SIG-M5 (cell line): Measurements from ENCODE around the gene ESM1.
"Not testable (repeated sequence)": the region's sequence is repeated elsewhere in the genome, so short reads cannot be mapped to it uniquely, and the experiment has no call there.

ENCODE experiments used
- DNase-seq: peaks from one replicate; lab custom pipeline; 2025; lab: John Stamatoyannopoulos, UW

ESM1 gene, protein sequence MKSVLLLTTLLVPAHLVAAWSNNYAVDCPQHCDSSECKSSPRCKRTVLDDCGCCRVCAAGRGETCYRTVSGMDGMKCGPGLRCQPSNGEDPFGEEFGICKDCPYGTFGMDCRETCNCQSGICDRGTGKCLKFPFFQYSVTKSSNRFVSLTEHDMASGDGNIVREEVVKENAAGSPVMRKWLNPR

DNA sequence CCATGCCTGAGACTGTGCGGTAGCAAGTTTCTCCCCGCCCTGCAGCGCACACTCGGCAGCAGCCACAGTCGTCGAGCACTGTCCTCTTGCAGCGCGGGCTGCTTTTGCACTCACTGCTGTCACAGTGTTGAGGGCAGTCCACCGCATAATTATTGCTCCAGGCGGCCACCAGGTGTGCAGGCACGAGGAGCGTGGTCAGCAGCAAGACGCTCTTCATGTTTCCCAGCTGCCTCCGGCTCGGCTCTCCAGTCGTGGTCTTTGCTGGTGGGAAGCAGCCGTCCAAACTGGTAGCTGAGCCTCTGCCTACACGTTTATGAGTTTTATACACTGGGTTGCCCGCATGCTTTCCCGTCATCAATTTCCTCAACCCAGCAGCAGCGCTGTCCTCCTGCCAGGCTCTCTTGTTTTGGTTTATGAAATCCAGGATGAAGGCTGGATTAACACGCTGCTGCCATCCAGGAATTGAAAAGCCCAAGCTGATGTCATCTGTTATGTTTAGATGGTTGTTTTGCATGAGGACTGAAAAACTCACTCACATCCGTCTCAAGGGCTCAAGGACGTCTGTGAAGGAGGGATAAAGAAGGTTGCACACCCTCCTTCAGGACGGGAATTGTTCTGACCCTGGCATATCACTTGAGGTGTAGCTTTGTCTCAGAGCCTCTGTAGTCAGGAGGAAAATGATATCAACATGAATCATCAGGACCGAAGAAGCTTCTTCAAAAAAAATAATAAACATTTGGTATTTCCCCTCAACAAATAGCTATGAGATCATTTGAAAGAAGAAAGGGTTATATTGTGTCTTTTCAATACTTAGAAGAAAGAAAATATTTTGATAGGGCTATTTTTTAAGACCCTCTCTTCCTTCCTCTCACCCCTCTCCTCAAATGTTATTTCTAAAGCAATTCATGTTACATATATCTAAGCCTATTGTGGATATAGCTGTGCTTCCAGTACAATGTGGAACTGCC is at the start of gene ESM1:
TSS of gene ESM1 (minus strand) at position 293 of the 968 bp plus-strand sequence. CDS start at position 217, 76 bp downstream.
- no peak for DNase-seq

DNA sequence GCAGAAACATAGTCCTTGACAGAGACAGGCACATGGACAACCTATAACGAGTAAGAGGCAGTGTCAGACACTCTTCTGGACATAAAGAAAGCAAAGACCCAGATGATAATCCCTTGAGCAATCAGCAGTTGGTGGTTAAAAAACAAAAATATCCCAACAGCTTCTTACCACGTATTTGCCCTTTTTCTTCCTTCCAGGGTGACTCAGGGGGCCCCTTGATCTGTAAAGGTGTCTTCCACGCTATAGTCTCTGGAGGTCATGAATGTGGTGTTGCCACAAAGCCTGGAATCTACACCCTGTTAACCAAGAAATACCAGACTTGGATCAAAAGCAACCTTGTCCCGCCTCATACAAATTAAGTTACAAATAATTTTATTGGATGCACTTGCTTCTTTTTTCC is 48.2 kb upstream of the ESM1 start:
- DNase-seq: no peak

DNA sequence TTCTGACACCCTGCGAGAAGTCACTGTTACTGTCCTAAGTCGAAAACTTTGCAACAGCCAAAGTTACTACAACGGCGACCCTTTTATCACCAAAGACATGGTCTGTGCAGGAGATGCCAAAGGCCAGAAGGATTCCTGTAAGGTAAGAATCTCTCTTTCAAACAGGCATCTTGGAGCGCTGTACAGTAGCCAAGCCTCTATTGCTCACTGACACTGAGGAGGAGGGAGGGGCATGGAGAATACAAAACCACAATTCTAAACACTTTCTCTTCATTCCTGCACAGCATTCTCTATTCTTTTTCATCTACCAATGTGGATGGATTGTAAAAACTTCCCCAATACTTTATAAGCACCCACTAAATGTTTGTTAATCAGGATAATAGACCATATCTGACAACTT is 46.1 kb upstream of the ESM1 start:
- DNase-seq: no peak

DNA sequence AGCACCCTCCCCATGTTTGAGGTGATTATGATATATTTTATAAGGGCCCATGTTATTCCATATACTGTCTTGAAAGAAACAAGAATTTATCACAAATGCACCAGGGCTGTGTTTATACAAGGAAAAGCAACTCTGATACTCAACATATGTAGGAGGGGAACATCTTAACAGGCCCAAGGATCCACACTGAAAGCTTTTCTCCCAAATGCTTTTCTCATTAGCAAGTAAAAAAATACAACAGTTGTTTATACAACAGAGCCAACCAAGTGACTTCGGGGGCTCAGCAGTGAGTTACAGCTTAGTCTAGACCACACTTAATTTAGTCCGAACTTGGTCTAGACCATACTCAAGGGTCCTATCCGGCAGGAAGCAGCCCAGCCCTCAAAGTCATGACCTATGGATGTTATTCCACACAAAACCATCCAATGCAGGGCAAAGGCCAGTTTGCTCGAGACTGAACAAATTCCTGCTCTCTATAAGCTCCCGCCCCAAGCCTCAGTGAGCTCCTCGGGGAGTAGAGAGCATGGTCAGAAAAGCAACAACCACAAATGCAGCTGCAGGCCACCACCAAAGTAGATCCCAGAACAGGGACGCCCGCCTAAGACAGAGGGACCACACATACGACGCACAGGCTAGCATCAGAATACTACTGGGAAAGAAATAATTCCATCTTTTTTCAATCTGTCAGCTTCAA is 45.4 kb upstream of the ESM1 start:
- no peak for DNase-seq

DNA sequence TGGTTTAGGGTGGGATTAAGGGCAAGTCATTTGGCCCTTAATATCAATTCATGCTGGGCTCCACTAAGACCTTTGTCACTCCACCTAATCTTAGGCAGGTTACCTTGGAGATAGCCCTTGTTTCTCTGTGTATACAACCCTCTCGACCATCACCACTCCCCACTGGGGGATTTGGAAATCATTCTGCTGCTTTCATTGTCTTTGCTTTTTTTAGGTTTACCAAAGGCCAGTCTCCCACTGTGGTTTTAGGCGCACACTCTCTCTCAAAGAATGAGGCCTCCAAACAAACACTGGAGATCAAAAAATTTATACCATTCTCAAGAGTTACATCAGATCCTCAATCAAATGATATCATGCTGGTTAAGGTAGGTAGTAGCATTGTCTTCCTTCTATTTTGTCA is 44.8 kb upstream of the ESM1 start:
- no peak for DNase-seq

DNA sequence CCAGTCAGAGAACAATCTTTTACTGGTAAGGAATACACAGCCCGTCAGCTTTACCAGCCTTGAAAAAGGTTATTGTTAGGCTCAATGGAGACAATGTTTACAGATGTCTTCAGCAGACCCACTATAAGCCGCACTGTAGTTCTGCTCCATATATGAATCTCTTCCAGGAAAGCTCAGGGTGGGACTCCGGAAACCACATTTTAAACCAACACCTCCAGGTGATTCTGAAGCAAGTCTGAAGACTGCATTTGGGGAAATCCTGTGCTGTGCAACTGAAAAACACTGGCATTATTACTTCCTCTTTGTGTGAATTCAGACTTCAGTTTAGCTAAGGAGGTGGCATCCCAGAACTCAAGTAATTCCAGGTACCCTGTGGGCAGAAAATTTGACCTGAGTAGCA is 42.2 kb upstream of the ESM1 start:
- no peak for DNase-seq

DNA sequence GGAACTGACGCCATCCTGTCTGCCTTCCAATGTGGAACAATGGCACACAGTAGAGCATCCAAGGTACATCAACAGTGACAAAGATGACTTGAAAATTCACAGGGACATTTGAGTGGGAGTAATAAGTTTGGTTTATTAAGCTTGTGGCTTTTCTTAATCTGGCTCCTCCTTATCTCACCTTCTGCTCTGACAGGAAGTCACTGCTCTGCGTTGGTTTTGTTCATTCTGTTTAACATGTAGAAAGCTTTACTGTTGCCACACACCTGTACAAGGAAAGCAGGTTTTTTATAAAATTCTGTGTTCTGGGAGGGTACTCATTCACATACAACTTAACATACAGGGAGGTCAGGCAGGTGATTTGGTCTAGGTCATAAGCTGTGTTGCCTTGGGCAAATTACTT is 37.1 kb upstream of the ESM1 start:
- no peak for DNase-seq

DNA sequence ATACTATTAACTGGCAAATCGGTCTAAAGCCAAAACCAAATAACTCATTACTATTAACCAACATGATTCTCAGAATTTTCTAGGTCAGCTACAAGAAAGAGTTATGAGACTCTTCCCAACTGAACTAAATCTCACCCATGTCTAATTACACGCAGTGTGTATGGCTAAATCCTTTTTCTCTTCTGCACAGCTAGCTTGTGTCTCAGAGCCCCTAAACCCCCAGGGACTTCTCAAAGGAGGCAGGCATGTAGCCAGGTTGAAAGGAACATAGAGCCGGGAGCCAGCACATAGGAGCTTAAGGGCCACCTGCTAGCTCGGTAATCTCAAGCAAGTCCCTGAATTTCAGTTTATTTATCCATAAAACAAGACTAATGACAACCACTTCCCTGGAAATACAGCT is 36.4 kb upstream of the ESM1 start:
- no peak for DNase-seq

DNA sequence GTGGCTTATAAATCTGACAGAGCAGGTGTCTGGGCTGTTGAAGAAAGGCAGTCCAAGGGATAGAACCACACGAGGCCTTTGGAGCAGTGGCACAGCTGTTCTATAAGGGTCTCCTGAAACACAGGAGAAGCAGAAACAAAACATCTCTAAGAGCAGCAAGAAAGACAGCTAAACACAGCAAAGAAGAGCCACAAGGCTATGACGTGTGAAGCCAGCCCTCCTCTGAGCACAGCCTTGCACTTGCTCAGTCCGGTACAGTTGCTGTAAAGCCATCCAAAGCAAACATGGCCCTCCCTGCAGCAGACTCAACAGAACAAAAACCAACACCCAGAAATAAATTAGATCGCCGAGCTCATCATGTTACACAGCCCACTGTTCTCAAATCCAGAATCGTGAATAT is 36.0 kb upstream of the ESM1 start:
- DNase-seq: no peak

DNA sequence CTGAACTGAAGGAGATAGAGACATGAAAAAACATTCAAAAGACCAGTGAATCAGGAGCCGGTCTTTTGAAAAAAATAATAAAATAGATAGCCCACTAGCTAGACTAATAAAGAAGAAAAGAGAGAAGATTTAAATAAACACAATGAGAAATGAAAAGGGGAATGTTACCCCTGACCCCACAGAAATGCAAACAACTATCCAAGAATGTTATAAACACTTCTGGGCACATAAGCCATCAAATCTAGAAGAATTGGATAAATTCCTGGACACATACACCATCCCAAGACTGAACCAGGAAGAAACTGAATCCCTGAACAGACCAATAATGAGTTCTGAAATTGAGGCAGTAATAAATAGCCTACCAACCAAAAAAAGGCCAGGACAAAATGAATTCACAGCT is 24.8 kb upstream of the ESM1 start:
- not testable (repeated sequence) for DNase-seq

DNA sequence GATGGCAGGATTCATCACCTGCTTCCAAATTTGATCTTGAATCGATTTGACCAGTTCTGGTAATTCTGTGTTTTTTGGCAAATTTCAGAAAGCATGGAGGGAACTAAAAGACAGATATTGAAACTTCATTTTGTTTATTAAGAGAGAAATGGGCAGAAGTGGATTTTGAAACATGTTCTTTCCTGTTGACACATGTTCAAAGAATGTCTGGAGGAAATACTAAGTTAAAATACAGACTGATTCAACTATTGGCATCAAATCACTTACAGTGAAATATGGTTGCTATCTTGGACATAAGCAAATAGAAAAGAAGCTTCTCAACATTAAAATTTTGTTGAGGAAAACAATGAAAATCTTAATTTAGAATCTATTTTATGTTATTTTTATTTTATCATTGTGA is 19.3 kb upstream of the ESM1 start:
- DNase-seq: no peak

DNA sequence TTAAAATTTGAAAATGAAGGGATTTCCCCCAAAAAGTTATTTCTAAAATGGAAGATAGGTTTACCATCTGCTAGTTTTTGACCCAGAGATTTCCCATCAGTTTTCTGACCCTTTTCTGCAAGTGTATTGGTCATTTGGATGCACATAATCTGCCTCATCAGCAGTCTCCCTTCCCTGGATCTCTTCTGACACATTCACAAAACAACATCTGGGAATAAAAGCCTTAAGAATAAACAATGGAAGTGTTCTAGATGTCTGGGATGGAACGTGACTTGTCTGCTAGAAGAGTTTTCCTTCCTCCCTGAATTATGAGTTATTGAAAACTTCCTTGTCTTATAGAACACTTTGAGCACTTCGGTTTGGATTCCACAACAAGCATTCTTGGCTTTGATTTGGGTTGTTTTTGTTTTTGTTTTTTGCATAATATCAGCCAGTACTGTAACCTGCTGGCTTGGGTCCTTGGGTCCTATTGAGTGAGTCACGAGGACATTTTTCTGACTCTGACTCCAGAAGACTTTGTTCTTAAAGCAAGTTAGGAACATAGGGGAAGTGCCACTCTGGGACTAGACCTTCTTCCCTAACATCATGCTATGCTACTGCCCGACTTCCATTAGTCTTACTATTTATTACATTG is 18.2 kb upstream of the ESM1 start:
- DNase-seq: no peak

DNA sequence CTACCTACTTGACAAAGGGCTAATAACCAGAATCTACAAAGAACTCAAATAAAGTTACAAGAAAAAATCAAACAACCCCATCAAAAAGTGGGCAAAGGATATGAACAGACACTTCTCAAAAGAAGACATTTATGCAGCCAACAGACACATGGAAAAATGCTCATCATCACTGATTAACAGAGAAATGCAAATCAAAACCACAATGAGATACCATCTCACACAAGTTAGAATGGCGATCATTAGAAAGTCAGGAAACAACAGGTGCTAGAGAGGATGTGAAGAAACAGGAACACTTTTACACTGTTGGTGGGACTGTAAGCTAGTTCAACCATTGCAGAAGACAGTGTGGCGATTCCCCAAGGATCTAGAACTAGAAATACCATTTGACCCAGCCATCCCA is 16.8 kb upstream of the ESM1 start:
- not testable (repeated sequence) for DNase-seq

DNA sequence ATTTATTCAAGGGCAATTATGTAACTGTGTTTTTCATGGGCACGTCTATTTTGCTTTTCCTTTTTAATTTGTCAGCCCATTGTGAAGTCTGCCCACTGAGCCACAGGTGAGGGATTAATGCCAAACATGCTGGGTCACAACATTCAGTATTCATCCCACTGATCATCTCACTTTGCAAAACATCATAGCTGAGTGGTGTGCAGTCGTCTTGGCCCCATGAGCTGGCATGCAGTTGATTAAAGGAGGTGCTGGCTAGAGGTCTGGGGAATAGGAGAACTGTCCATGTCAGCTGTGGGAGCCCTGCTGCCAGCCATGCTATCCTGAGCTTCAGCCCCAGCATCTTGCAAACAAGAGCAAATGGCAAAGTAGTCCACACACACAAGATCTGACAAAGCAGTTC is 11.7 kb upstream of the ESM1 start:
- no peak for DNase-seq

DNA sequence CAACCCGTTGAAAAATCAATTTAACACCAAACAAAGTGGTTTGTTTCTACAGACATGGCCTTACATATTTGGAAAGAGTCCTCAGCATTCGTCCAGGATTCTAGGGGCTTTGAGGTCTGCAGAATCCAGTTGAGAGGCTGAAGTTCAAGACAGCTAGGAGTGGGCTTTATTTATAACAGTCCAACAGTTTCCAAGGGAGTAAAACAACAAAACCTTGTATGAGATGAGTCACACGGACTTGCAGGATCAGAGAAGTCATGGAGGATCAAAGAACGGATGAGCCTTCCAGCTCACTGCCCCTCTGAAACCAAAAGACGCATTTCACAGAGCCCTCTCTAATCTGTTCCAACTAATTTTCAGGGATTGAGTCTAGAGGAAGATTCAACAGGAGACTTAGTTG is 11.1 kb upstream of the ESM1 start:
- DNase-seq: no peak

DNA sequence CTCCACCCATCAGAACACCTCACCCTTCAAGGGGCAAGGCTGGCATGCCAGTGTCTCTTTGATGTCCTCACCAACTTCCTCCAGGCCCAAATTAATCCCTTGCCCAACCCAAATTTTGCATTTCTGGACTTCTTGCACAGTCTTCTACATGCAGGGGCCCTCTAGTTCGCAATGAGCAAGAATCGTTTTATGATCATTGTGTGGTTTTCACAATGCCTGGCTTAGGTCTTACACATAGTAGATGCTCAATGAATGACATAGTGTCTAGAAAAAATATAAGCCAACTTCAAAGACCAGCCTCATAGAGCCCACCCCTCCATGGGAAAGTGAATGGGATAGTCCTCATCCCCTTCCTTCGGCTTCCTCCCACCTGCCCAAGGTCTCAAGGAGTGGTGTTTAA is 9.8 kb upstream of the ESM1 start:
- DNase-seq: no peak

DNA sequence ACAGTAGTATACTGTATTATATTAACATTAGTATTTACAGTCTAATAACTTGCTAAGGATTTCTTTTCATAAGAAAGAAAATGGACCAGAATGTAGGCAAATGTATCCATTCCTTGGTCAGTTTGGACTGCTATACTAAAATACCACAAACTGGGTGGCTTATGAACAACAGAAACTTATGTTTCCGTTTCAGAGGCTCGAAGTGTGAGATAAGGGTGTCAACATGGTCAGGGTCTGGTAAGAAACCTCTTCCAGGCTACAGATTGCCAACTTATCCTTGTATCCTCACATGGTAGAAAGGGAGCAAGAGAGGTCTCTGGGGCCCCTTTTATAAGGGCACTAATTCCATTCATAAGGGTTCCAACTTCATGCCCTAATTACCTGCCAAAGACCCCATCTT is 9.2 kb upstream of the ESM1 start:
- no peak for DNase-seq

DNA sequence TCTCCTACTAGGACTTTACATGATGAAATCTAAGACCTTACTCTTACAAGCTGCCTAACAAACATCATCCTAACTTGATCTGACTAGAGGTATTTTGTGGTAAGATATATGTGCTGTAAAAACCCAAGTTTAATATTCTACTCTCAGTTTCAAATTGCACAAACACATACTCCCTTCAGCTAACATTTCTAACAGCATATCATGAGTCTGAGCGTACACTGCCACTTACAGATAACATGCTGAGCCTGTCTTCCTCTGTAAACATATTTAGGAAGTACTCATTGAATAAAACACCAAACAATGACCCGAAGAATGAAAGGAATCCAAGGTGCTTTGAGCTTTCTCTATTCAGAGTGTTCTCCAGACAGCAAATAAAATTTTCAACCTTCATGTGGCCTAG is 7.9 kb upstream of the ESM1 start:
- no peak for DNase-seq

DNA sequence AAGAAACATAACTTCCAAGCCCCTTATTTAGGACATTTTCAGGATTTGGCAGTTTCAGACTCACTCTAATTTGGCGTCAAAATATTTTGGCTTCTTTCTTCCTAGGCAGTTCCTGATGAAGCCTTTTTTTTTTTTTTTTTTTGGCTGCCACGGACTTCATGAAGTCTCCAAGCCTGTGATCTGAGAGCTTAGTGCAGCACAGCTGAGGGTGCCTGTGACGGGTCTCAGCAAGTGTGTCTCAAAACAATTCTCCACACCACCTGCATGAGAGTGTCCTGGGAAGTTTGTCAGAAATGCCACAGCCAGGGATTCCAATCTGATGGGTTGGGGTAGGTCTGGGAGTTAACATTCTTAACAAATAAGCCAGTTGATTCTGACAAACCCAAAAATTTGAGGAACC is 6.0 kb upstream of the ESM1 start:
- DNase-seq: no peak

DNA sequence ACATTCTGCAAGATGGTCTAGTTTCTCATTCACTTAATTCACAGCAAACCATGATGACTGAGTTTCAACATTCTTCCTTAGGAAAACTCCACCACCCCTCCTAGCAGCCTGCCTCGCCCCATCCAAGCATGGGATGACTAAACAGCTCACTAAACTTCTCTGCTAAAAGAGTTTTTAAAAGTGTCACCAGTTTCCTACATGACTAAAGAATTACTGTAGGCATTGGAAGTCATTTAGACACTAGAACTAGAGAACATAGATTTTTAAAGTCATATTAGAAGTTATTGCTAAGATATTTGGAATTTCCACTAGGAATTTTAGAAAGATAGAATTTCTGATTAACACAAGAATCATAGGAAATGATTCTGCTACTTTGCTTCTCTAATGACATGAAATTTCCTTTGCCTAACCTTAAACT is 5.5 kb upstream of the ESM1 start:
- DNase-seq: no peak

DNA sequence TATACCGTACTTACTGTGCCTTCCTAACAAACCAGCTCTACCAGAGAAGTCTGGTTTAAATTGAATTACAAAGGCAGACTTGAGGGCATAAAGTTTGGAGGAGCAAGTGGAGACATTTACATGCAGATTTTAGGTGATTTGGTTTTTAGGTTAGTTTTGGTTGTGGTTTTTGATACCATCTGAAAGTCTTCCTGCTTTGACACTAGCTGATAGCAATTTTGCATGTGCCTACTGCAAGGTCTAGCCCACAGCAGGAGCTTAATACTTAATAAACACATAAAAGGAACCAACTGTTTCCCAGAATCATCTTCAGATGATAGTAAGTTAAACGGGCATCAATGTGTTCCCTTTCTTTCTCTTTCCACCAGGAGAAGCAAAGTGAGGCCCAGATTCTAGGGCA is 3.4 kb upstream of the ESM1 start:
- no peak for DNase-seq

DNA sequence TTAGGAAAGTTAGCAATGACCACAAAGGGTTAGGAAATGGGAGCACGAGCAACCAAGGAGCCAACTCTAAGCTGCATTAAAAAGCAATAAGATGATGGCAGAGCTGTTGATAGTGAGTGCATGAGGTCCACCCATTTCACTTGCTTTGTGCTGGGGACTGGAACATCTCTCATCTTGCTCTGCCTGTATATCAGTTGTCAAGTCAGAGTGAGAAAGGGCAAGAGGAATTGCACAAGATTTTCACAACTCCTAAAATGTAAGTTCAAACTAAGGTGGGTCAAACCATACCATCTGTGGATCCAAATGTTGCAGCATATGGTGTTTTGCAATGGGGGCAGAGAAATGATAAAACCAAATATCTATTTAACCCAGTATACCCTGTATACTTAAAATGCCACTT is 2.8 kb upstream of the ESM1 start:
- no peak for DNase-seq

DNA sequence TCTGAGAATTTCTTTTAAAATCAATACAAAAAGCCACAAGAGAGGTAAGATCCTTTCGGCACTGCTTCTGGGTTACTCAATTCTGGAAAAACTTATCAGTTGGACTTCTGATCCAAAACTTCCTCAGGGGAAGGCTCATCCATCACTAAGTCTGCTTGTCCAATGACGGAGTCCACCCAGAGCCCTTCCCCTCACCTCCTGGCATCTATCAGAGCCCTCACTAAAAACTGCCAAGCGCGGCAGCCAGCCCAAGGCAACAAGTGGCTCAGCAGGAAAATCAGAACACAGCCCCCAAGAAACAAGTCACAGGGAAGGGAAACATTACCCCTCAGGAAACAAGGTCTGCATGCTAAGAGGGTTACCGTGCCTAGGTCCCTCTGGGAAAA is 869 bp upstream of the ESM1 start:
- DNase-seq: no peak
